IPS-15b (cell line): ENCODE data around the gene PKM.
"Not testable (repeated sequence)": the region's sequence is repeated elsewhere in the genome, so short reads cannot be mapped to it uniquely, and the experiment has no call there.

ENCODE experiments used
- H3K27me3 ChIP-seq: one replicate; pipeline ENCODE4 v1.6.1; 2013; ENCODE audit warnings: low read length; ENCODE audit not compliant: control insufficient read depth, insufficient read depth
- H3K36me3 ChIP-seq: one replicate; pipeline ENCODE4 v1.6.1; 2013; ENCODE audit warnings: low read length; ENCODE audit not compliant: control insufficient read depth, insufficient read depth
- H3K4me1 ChIP-seq: one replicate; pipeline ENCODE4 v1.6.1; 2013; ENCODE audit warnings: mild to moderate bottlenecking, low read length; ENCODE audit not compliant: control insufficient read depth, insufficient read depth
- H3K4me3 ChIP-seq: one replicate; pipeline ENCODE4 v1.5.1; 2013; ENCODE audit warnings: low read depth, low read length
- H3K9ac ChIP-seq: one replicate; pipeline ENCODE4 v1.6.1; 2013; ENCODE audit warnings: low read depth, mild to moderate bottlenecking, low read length
- H3K9me3 ChIP-seq: one replicate; pipeline ENCODE4 v1.6.1; 2013; ENCODE audit warnings: mild to moderate bottlenecking, low read length; ENCODE audit not compliant: control insufficient read depth, insufficient read depth

PKM gene

GRCh38 chr15:72231066-72231832 is at the start of gene PKM:
PKM (minus strand) TSS chr15:72231190; CDS start chr15:72219097, 12,093 bp downstream.
- H3K9me3 ChIP-seq = no peaks in the 10 kb centered on the region
- H3K4me1 ChIP-seq = peaks cover 18% of the 10 kb centered on the region
- peak within 1 kb of the TSS; percentile 97 for H3K9ac ChIP-seq
- H3K4me3 ChIP-seq = peak within 1 kb of the TSS; percentile 98
- no peaks in the 10 kb centered on the region for H3K36me3 ChIP-seq
- H3K27me3 ChIP-seq = peaks cover 16% of the 10 kb centered on the region

GRCh38 chr15:72280751-72281150 is 49.8 kb upstream of the PKM start:
- Histone ChIP-seq H3K9ac (no peak overlapping the region), H3K27me3 (peaks cover 8% of the 10 kb centered on the region), H3K9me3 (no peaks in the 10 kb centered on the region), H3K36me3 (no peaks in the 10 kb centered on the region), H3K4me3 (no peak overlapping the region), H3K4me1 (no peaks in the 10 kb centered on the region)

DNA sequence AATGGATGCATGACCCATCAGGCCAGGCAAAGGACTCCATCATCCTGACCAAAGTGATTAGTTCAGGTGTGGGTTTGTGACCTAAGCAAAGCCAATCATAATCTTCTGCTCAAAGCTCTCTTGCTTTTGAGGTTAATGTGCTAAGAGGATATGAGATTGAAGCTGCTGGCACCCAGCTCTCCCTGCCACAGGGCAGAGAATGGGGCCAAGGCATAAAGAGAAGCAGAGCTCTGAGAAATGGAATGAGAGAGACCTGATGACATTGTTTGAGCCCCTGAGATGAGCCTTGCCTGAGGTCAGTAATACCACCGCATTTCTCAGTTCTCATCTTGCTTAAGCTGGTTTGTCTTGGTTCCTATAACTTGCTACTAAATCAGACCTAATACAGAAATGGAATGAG is 47.7 kb upstream of the PKM start:
- Histone ChIP-seq H3K4me1 (no peaks in the 10 kb centered on the region), H3K27me3 (peaks cover 8% of the 10 kb centered on the region), H3K4me3 (no peak overlapping the region), H3K36me3 (no peaks in the 10 kb centered on the region), H3K9ac (no peak overlapping the region), H3K9me3 (no peaks in the 10 kb centered on the region)

DNA sequence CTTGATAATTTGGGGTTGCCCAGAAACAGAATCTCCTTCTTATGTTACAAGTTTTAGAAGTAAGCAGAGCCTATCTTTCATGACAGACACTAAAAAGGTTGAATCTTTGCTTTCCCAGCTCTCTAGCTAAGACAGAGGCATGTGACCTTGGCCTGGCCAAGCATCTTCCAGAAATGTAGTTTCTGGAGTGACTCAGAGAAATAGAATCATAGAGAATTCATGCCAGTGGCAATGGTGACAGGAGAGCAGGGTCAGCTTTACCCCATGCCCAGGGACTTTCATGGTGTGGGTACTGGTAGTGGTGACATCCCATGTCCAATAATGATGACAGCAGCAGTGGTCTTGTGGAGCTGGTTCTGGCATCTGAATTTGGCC is 45.3 kb upstream of the PKM start:
- Histone ChIP-seq H3K4me1 (no peaks in the 10 kb centered on the region), H3K36me3 (no peaks in the 10 kb centered on the region), H3K27me3 (peaks cover 8% of the 10 kb centered on the region), H3K9me3 (no peaks in the 10 kb centered on the region), H3K9ac (no peak overlapping the region), H3K4me3 (no peak overlapping the region)

DNA sequence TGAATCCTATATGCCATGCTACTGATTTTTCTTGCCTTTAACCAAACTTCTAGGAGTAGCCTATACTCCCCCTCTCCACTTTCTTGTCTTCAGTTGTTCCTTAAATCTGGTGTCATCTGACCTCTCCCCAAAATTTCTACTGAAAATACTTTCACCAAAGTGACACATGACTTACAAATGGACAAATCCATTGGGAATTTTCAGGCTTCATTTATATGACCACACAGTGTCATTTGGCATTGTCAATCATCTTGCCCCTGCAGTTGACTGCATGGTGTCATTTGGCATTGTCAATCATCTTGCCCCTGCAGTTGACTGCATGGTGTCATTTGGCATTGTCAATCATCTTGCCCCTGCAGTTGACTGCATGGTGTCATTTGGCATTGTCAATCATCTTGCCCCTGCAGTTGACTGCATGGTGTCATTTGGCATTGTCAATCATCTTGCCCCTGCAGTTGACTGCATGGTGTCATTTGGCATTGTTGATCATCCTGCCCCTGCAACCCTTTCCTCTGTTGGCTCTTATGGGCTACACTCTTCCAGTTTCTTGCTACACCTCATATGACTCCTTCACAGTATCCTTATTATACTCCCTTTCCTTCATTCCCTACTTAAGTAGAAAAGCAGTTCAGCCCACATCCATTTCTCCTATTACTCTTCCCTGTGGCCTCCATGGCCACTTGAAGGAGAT is 44.8 kb upstream of the PKM start:
- not testable (repeated sequence) for H3K4me1 ChIP-seq, H3K9me3 ChIP-seq, H3K36me3 ChIP-seq, H3K27me3 ChIP-seq, H3K9ac ChIP-seq, H3K4me3 ChIP-seq

DNA sequence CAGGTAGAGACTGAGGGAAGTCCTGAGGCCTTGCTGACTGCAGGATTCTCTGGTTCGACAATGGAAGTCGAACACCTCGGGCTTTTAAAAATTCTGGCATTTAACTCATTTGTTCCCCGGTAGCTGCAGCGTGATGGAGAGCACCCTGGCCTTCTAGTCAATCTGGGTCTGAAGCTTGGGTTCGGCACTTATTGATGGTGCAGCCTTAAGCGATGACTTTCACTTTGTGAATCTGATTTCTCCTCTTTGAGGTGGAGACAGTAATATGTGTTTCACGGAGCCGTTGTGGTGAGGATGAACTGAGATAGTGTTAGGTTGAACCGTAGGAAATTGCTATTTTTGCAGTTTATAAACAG is 42.0 kb upstream of the PKM start:
- no peaks in the 10 kb centered on the region for H3K27me3 ChIP-seq
- no peaks in the 10 kb centered on the region for H3K9me3 ChIP-seq
- H3K4me1 ChIP-seq = no peaks in the 10 kb centered on the region
- peaks cover 3% of the 10 kb centered on the region for H3K36me3 ChIP-seq
- H3K4me3 ChIP-seq = peak overlapping the region; percentile 74
- H3K9ac ChIP-seq = peak overlapping the region; percentile 0

GRCh38 chr15:72272213-72272996 is 41.4 kb upstream of the PKM start, which contains the start of gene PARP6:
PARP6 (minus strand) TSS chr15:72272554; CDS start chr15:72267477, 5,077 bp downstream.
- peak within 1 kb of the TSS; percentile 70 for H3K9ac ChIP-seq
- H3K4me3 ChIP-seq = peak within 1 kb of the TSS; percentile 74
- H3K9me3 ChIP-seq = no peaks in the 10 kb centered on the region
- H3K27me3 ChIP-seq = no peaks in the 10 kb centered on the region
- H3K36me3 ChIP-seq = peaks cover 3% of the 10 kb centered on the region
- H3K4me1 ChIP-seq = no peaks in the 10 kb centered on the region

GRCh38 chr15:72271895-72272212 is 40.9 kb upstream of the PKM start:
- no peaks in the 10 kb centered on the region for H3K27me3 ChIP-seq
- H3K9me3 ChIP-seq = no peaks in the 10 kb centered on the region
- H3K9ac ChIP-seq = peak overlapping the region; percentile 70
- peaks cover 8% of the 10 kb centered on the region for H3K36me3 ChIP-seq
- H3K4me1 ChIP-seq = no peaks in the 10 kb centered on the region
- H3K4me3 ChIP-seq = peak overlapping the region; percentile 74

GRCh38 chr15:72271221-72271620 is 40.2 kb upstream of the PKM start:
- Histone ChIP-seq H3K27me3 (no peaks in the 10 kb centered on the region), H3K9me3 (no peaks in the 10 kb centered on the region), H3K4me3 (no peak overlapping the region), H3K9ac (no peak overlapping the region), H3K36me3 (peaks cover 13% of the 10 kb centered on the region), H3K4me1 (no peaks in the 10 kb centered on the region)

GRCh38 chr15:72269739-72270138 is 38.7 kb upstream of the PKM start:
- Histone ChIP-seq H3K4me1 (no peaks in the 10 kb centered on the region), H3K4me3 (no peak overlapping the region), H3K9me3 (no peaks in the 10 kb centered on the region), H3K9ac (no peak overlapping the region), H3K27me3 (no peaks in the 10 kb centered on the region), H3K36me3 (peaks cover 20% of the 10 kb centered on the region)

GRCh38 chr15:72265031-72265430 is 34.0 kb upstream of the PKM start:
- H3K36me3 ChIP-seq = peaks cover 41% of the 10 kb centered on the region

More at GRCh38 chr15:72265031-72265430, 34.0 kb upstream of the PKM start:
- Histone ChIP-seq H3K4me3 (no peak overlapping the region), H3K9ac (no peak overlapping the region), H3K9me3 (no peaks in the 10 kb centered on the region), H3K27me3 (no peaks in the 10 kb centered on the region), H3K4me1 (no peaks in the 10 kb centered on the region)
